Endothelial cell (in vitro differentiated cells): ENCODE data around the gene SLC26A3. TPM values are rescaled to one million over a fixed set of nuclear protein-coding genes. Genes with fewer than 3 reads are reported as not detected.

Experiments
- DNase-seq: peaks from one replicate; pipeline ENCODE4 v3.0.0; 2021; ENCODE audit warnings: low spot score
- H3K27ac Mint-ChIP-seq: one replicate; pipeline ENCODE4 v1.8.0; 2021; ENCODE audit warnings: mixed read lengths, inconsistent platforms; ENCODE audit not compliant: unreplicated experiment
- H3K27me3 Mint-ChIP-seq: one replicate; pipeline ENCODE4 v1.8.0; 2021; ENCODE audit warnings: mild to moderate bottlenecking, moderate library complexity, mixed read lengths, inconsistent platforms; ENCODE audit not compliant: unreplicated experiment
- H3K36me3 Mint-ChIP-seq: one replicate; pipeline ENCODE4 v1.8.0; 2021; ENCODE audit warnings: mild to moderate bottlenecking, low read depth, mixed read lengths, inconsistent platforms; ENCODE audit not compliant: unreplicated experiment
- H3K4me1 Mint-ChIP-seq: one replicate; pipeline ENCODE4 v1.8.0; 2021; ENCODE audit warnings: mild to moderate bottlenecking, mixed read lengths, inconsistent platforms; ENCODE audit not compliant: unreplicated experiment
- H3K4me3 Mint-ChIP-seq: one replicate; pipeline ENCODE4 v1.8.0; 2021; ENCODE audit warnings: mild to moderate bottlenecking, mixed read lengths, inconsistent platforms; ENCODE audit not compliant: unreplicated experiment
- H3K9me3 Mint-ChIP-seq: one replicate; pipeline ENCODE4 v1.8.0; 2021; ENCODE audit warnings: mixed read lengths, inconsistent platforms; ENCODE audit not compliant: unreplicated experiment
- CTCF ChIP-seq: fragments of 200-600 bp; sonication (generic); IDR thresholded peaks from one replicate; pipeline ENCODE4 v1.5.0; 2021; ENCODE audit warnings: antibody characterized with exemption; ENCODE audit not compliant: unreplicated experiment
- total RNA-seq: library from RNA; stranded (reverse); fragmentation: NEBNext Ultra II Directional; extraction: Animal tissue kit (Norgen Biotek cat#: 25700); gene quantifications from one replicate; pipeline ENCODE4 v1.2.1, GENCODE V29; 2021; ENCODE audit not compliant: unreplicated experiment

Gene SLC26A3
- total RNA-seq, 1 donor from 2014 or later: not detected

GRCh38 chr7:107809179-107809578 lies 6.2 kb upstream of the SLC26A3 start:
- DNase-seq: no peak
- Mint-ChIP-seq H3K9me3 (no peaks in the 10 kb centered on the region), H3K4me1 (no peaks in the 10 kb centered on the region), H3K27ac (no peak overlapping the region), H3K36me3 (no peaks in the 10 kb centered on the region), H3K27me3 (no peaks in the 10 kb centered on the region), H3K4me3 (no peak overlapping the region)
- TF ChIP-seq CTCF: no peak

- H3K4me1 Mint-ChIP-seq: no peaks in the 10 kb centered on the region
- H3K4me3 Mint-ChIP-seq: no peak overlapping the region
- no peaks in the 10 kb centered on the region for H3K27me3 Mint-ChIP-seq
- no peaks in the 10 kb centered on the region for H3K36me3 Mint-ChIP-seq
- no peak overlapping the region for H3K27ac Mint-ChIP-seq
- no peak for DNase-seq
- no peaks in the 10 kb centered on the region for H3K9me3 Mint-ChIP-seq
- TF ChIP-seq CTCF: no peak
Observed at GRCh38 chr7:107799647-107800264, 3.3 kb downstream of the SLC26A3 start.

- peaks cover 5% of the 10 kb centered on the region for H3K4me1 Mint-ChIP-seq
Observed at GRCh38 chr7:107792364-107792763, 10.7 kb downstream of the SLC26A3 start.

GRCh38 chr7:107789647-107790046 lies 13.4 kb downstream of the SLC26A3 start:
- TF ChIP-seq CTCF: no peak
- Mint-ChIP-seq H3K4me3 (no peak overlapping the region), H3K4me1 (peaks cover 16% of the 10 kb centered on the region), H3K27me3 (no peaks in the 10 kb centered on the region), H3K27ac (no peak overlapping the region), H3K9me3 (no peaks in the 10 kb centered on the region), H3K36me3 (no peaks in the 10 kb centered on the region)
- DNase-seq: no peak

More at GRCh38 chr7:107792364-107792763, 10.7 kb downstream of the SLC26A3 start:
- Mint-ChIP-seq H3K27ac (no peak overlapping the region), H3K27me3 (no peaks in the 10 kb centered on the region), H3K36me3 (no peaks in the 10 kb centered on the region), H3K9me3 (no peaks in the 10 kb centered on the region), H3K4me3 (no peak overlapping the region)
- DNase-seq: no peak
- no peak for TF ChIP-seq CTCF

- Mint-ChIP-seq H3K27ac (no peak overlapping the region), H3K4me1 (peaks cover 16% of the 10 kb centered on the region), H3K9me3 (no peaks in the 10 kb centered on the region), H3K36me3 (no peaks in the 10 kb centered on the region), H3K27me3 (no peaks in the 10 kb centered on the region), H3K4me3 (no peak overlapping the region)
- DNase-seq: no peak
- no peak for TF ChIP-seq CTCF
Observed at GRCh38 chr7:107788662-107789061, 14.4 kb downstream of the SLC26A3 start.
